ENCODE measurements around the gene STOML2. TPM values are rescaled to one million over a fixed set of nuclear protein-coding genes. Genes with fewer than 3 reads are reported as not detected.

Gene STOML2
- total RNA-seq, 4 donors from 2014 or later: 58.4 to 107 (median 63.4) TPM

DNA sequence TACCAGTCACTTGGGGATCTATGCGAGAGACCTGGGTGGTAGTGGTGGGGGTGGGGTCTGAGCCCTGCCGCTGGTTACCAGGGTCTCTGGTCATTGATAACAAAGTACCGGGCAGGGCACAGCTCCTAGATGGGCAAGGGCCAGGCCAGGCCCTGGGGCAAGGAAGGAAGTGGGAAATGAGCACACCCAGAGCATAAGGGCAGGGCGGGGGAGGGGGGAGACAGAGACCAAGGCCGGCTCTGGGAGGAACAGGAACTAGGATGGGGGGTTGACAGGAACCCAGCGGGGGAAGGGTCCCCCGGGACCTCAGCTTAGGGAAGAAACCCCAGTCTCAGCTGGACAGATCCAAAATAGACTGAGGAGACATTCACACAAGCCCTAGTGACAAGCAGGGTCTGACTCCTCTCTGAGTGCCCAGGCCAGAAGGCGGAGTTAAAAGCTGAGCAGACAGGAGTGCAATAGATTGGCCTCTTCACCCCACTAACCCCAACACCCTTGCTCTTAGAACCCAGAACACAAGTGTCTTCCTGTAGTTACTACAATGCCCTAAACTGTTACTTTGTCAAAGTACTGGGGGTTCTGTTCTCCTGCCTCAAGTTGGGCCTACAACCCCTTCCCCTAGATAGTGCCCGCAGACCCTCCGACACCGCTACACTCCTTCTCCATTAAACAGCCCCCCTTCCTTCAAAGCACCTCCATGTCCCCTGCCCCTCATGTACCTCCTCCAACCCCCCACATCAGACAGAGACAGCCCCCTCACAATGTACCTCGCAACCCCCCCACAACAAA lies 12.1 kb upstream of the STOML2 start:
- peaks cover 0 to 10% of the 10 kb centered on the region in 2 donors for H3K4me1 ChIP-seq
- TF ChIP-seq, protein P1, sequence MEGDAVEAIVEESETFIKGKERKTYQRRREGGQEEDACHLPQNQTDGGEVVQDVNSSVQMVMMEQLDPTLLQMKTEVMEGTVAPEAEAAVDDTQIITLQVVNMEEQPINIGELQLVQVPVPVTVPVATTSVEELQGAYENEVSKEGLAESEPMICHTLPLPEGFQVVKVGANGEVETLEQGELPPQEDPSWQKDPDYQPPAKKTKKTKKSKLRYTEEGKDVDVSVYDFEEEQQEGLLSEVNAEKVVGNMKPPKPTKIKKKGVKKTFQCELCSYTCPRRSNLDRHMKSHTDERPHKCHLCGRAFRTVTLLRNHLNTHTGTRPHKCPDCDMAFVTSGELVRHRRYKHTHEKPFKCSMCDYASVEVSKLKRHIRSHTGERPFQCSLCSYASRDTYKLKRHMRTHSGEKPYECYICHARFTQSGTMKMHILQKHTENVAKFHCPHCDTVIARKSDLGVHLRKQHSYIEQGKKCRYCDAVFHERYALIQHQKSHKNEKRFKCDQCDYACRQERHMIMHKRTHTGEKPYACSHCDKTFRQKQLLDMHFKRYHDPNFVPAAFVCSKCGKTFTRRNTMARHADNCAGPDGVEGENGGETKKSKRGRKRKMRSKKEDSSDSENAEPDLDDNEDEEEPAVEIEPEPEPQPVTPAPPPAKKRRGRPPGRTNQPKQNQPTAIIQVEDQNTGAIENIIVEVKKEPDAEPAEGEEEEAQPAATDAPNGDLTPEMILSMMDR (IDR thresholded peaks at IDR 0.05): no peak
- TF ChIP-seq POLR2A (IDR thresholded peaks at IDR 0.05): no peak
- H3K27me3 ChIP-seq: no peaks in the 10 kb centered on the region
- H3K27ac ChIP-seq: peak overlapping the region; percentile 88 to 89
- H3K9me3 ChIP-seq: no peaks in the 10 kb centered on the region
- no peaks in the 10 kb centered on the region for H3K36me3 ChIP-seq
- peak; percentile 41 to 61 for DNase-seq
- H3K4me3 ChIP-seq: peak overlapping the region; percentile 45 to 55
- intact Hi-C loops (cut with DNase I; ENCODE audit: low total_unique reads): loop anchor here (5.0 to 10.0 kb wide), 3 partner anchors 142 to 700 kb away; partner anchors contain the start of genes HINT2 and SPAG8

DNA sequence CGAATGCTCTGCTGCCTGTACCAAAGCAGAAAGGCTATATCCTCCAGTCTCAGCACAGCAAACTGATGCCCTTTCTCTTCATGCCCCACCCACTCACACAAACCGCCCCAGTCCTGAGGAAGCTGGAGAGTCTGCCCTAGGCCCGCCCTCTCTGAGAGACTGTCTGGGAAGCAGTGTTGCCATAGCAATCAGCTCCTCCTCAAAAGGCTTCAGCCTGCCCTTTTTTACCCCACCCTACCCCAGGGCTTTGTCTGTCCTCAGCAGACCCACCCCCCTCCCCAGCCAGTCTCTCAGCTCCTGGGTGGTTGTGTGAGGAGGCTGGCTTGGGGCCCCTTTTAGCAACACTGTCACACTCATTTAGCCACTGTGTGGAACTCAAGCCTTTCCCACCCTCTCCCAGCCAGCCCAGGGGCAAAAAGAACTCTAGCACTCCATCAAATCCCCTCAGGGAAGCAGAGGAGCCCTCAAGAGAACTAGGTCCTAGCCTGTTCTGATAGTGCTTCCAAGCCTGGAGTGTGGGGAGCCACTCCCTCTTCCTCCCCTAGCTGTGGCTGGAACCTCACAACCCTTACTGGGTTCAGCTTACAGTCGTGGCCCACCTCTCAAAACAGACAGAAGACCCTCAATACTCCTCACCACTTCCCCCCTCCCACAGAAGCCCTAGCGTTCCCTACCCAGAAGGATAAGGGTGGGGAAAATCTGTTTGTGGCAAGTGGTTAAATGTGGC lies 11.3 kb upstream of the STOML2 start:
- Histone ChIP-seq H3K9me3 (no peaks in the 10 kb centered on the region), H3K27me3 (no peaks in the 10 kb centered on the region), H3K4me3 (peak overlapping the region; percentile 45 to 55), H3K36me3 (no peaks in the 10 kb centered on the region), H3K27ac (peak overlapping the region; percentile 88 to 89), H3K4me1 (peaks cover 0 to 10% of the 10 kb centered on the region in 2 donors)
- DNase-seq: peak; percentile 69 to 80
- intact Hi-C loops (cut with DNase I; ENCODE audit: low total_unique reads): loop anchor here (10.0 kb wide), 1 partner anchor 701 kb away; the partner anchor contains the start of genes HINT2 and SPAG8
- TF ChIP-seq, protein P1 (IDR thresholded peaks at IDR 0.05): no peak

DNA sequence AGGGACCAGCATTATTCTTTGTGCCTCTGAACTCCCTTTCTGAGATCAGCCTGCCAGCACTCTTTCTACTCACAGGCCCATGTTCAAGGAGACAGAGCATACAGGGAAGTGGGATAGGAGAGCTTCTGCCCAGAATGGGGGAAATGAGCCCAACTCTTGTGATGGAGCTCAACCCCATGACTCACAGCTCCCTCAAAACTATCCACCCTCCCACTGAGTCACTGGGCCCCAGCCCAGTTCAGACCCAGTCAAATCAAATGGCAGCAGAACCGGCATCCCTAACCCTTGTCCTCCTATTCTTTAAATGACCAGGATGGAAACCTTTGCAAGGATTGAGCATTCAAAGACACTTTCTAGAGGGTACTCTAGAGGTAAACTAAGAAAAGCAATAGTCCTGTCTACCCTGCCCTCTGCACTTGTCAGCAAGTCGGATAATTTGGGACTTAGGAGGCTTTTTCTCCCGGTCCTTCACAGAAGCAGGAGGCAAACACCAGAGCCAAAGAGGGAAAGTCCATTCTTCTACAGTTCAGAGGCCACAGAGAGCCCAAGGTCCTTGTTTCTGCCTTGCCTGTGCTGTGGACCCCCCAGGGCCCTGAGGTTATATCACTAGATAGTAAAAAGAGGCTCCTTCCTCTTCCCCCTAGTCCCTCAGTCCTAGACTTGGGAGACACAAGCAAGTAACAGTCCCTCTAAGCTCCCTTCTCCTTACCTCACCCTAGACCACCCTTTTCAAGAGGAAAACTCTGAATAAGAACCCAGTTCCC lies 9.5 kb upstream of the STOML2 start:
- Histone ChIP-seq H3K27ac (peak overlapping the region; percentile 87 to 88), H3K4me1 (peaks cover 0 to 10% of the 10 kb centered on the region in 2 donors), H3K27me3 (no peaks in the 10 kb centered on the region), H3K9me3 (no peaks in the 10 kb centered on the region), H3K36me3 (no peaks in the 10 kb centered on the region), H3K4me3 (no peak overlapping the region)
- DNase-seq: no peak
- no peak for TF ChIP-seq POLR2A (IDR thresholded peaks at IDR 0.05)
- intact Hi-C loops (cut with DNase I; ENCODE audit: low total_unique reads): loop anchor here (10.0 kb wide), 1 partner anchor 702 kb away; the partner anchor contains the start of genes HINT2 and SPAG8

DNA sequence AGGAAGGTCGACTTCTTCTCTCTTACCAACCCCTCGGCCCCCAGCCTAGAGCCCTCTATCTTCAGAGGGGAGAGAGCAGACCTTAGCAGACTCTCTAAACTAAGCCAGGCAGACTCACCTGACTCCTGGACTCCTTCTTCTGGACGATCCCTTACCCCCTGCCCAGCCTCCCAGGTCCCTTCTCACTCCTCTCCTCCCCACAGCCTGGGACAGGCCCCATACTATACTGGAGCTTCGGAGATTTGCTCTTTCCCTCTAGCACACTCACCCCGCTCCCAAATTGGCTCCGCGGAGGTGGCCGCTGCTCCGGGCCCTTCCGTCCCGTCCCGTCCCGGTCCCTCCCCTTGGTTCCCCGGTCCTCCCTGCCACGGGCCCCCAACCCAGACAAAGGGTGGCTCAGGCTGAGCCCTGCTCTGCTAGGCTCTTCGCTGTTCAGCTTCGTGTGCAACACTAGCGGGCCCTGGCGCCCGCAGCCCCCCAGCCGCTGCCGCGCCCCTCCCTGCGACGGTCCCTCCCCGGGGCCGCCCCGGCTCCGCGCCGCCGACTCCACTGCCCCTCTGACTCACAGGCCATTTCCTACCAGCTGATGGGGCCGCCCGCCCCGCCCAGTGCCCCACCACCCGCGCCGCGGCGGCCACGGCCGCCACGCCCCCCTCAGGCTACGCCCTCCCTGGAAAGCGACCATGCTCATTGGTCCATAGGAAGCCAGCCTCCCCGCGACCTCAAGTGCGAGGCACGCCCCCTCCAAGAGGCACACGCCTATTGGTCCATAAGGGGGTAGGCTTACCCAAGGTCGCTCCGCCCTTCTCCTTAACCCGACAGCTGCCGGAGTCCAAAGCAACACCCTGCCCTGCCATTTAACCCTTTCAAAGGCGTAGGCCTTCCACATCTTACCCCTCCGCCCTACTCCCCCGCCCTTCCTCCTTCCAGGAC lies 8.3 kb upstream of the STOML2 start:
- H3K4me1 ChIP-seq: peaks cover 0 to 10% of the 10 kb centered on the region in 2 donors
- peak; percentile 62 to 67 for TF ChIP-seq POLR2A (IDR thresholded peaks at IDR 0.05)
- TF ChIP-seq, protein P1 (IDR thresholded peaks at IDR 0.05): peak in 1 of 4 experiments; percentile 3
- no peaks in the 10 kb centered on the region for H3K9me3 ChIP-seq
- H3K36me3 ChIP-seq: no peaks in the 10 kb centered on the region
- peak; percentile 98 for DNase-seq
- intact Hi-C loops (cut with DNase I; ENCODE audit: low total_unique reads): loop anchor here (10.0 kb wide), 1 partner anchor 704 kb away; the partner anchor contains the start of genes HINT2 and SPAG8
- peak overlapping the region; percentile 87 to 89 for H3K27ac ChIP-seq
- H3K27me3 ChIP-seq: no peaks in the 10 kb centered on the region
- H3K4me3 ChIP-seq: peak overlapping the region; percentile 61 to 79
